Measurements from ENCODE around the gene BLVRA.
"Not testable (repeated sequence)": the region's sequence is repeated elsewhere in the genome, so short reads cannot be mapped to it uniquely, and the experiment has no call there.

BLVRA gene

GRCh38 chr7:43769791-43770465 lies 11.4 kb downstream of the BLVRA start:
- no peak for DNase-seq

- no peak for DNase-seq
Observed at GRCh38 chr7:43771128-43771527, 12.6 kb downstream of the BLVRA start.

GRCh38 chr7:43771573-43771972 lies 13.1 kb downstream of the BLVRA start:
- DNase-seq: no peak

- DNase-seq: not testable (repeated sequence)
Observed at GRCh38 chr7:43773268-43773667, 14.8 kb downstream of the BLVRA start.

- not testable (repeated sequence) for DNase-seq
Observed at GRCh38 chr7:43775255-43775654, 16.8 kb downstream of the BLVRA start.

- DNase-seq: not testable (repeated sequence)
Observed at GRCh38 chr7:43778293-43779044, 20.0 kb downstream of the BLVRA start.

GRCh38 chr7:43779045-43779812 lies 20.7 kb downstream of the BLVRA start:
- DNase-seq: no peak

- DNase-seq: no peak
Observed at GRCh38 chr7:43781726-43782607, 23.5 kb downstream of the BLVRA start.

GRCh38 chr7:43782768-43783555 lies 24.5 kb downstream of the BLVRA start:
- DNase-seq: no peak

- DNase-seq: no peak
Observed at GRCh38 chr7:43784030-43784584, 25.6 kb downstream of the BLVRA start.

- not testable (repeated sequence) for DNase-seq
Observed at GRCh38 chr7:43784585-43785087, 26.2 kb downstream of the BLVRA start.

- DNase-seq: no peak
Observed at GRCh38 chr7:43785420-43785819, 26.9 kb downstream of the BLVRA start.

GRCh38 chr7:43787771-43788170 lies 29.3 kb downstream of the BLVRA start:
- no peak for DNase-seq

- no peak for DNase-seq
Observed at GRCh38 chr7:43790006-43790405, 31.5 kb downstream of the BLVRA start.

GRCh38 chr7:43790834-43791233 lies 32.4 kb downstream of the BLVRA start:
- DNase-seq: no peak

GRCh38 chr7:43791665-43792064 lies 33.2 kb downstream of the BLVRA start:
- DNase-seq: no peak

GRCh38 chr7:43792471-43793150 lies 34.1 kb downstream of the BLVRA start:
- DNase-seq: no peak

GRCh38 chr7:43799605-43800004 lies 41.1 kb downstream of the BLVRA start:
- no peak for DNase-seq

GRCh38 chr7:43803865-43804264 lies 45.4 kb downstream of the BLVRA start:
- no peak for DNase-seq

GRCh38 chr7:43808410-43808809 lies 49.9 kb downstream of the BLVRA start:
- no peak for DNase-seq
